A673 (cell line): ENCODE data around the gene SRPK3.

Experiments used
- EZH2 ChIP-seq: fragments of 200-600 bp; sonication (generic); IDR thresholded peaks from 2 replicates; pipeline ENCODE4 v1.6.1; 2017; ENCODE audit warnings: borderline replicate concordance, low read depth, mild to moderate bottlenecking, mixed read lengths, antibody characterized with exemption, low read length; ENCODE audit not compliant: poor library complexity, severe bottlenecking
- TF ChIP-seq, protein P1 (sequence below): fragments of 300-800, 200-600 bp; sonication (generic); conservative IDR thresholded peaks from 2 replicates; pipeline ENCODE4 v1.5.1; 2017; ENCODE audit warnings: low read depth, mild to moderate bottlenecking, antibody characterized with exemption, low read length, moderate library complexity, mixed read lengths

DNA sequence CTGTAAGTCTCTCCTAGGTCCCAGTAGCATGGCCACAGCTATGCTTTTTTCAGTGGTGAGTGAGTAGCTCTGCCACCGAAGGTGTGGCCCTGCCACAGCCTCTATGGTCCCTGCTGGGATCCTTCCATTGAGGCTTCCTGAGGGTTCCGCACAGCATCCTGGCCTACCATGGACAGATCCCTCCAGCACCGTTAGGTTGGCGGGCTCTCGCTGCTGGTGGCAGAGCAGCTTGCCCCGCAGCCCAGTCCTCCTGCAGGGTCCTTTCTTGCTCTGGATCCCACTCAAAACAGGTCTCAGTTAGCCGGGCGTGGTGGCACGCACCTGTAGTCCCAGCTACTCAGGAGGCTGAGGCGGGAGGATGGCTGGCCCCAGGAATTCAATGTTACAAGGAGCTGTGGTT is 51.9 kb downstream of the SRPK3 start:
- TF ChIP-seq, protein P1, sequence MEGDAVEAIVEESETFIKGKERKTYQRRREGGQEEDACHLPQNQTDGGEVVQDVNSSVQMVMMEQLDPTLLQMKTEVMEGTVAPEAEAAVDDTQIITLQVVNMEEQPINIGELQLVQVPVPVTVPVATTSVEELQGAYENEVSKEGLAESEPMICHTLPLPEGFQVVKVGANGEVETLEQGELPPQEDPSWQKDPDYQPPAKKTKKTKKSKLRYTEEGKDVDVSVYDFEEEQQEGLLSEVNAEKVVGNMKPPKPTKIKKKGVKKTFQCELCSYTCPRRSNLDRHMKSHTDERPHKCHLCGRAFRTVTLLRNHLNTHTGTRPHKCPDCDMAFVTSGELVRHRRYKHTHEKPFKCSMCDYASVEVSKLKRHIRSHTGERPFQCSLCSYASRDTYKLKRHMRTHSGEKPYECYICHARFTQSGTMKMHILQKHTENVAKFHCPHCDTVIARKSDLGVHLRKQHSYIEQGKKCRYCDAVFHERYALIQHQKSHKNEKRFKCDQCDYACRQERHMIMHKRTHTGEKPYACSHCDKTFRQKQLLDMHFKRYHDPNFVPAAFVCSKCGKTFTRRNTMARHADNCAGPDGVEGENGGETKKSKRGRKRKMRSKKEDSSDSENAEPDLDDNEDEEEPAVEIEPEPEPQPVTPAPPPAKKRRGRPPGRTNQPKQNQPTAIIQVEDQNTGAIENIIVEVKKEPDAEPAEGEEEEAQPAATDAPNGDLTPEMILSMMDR = no peak
- TF ChIP-seq EZH2 = no peak
